MCF 10A (cell line): Measurements from ENCODE around the gene LRRC7. TPM values are rescaled to one million over a fixed set of nuclear protein-coding genes. Genes with fewer than 3 reads are reported as not detected.

Experiments
- BruUV-seq: library from RNA; stranded (reverse); fragments of 400-500 nt; replicated peaks from 2 replicates; lab custom pipeline; 2021; lab: Mats Ljungman, UMichigan
- CTCF ChIA-PET: fragments of 300-600 bp; sonication (Branson Sonifier 250); formaldehyde crosslinking; extraction: SDS; loops from one replicate; lab custom pipeline; 2021; ENCODE audit warnings: antibody characterized with exemption, inconsistent platforms; lab: Yijun Ruan, JAX
- POLR2A ChIA-PET: fragments of 300-600, 350-650 bp; sonication (Branson Sonifier 250); formaldehyde crosslinking; extraction: SDS; loops from one replicate; lab custom pipeline; 2020; ENCODE audit warnings: antibody characterized with exemption, inconsistent platforms; lab: Yijun Ruan, JAX
- DNase-seq: peaks from one replicate; pipeline ENCODE4 v3.0.0-alpha.2; 2018; ENCODE audit not compliant: unreplicated experiment
- H3K27ac Mint-ChIP-seq: one replicate; pipeline ENCODE4 v1.8.0; 2022; ENCODE audit warnings: mild to moderate bottlenecking, low read depth, mixed read lengths; ENCODE audit not compliant: unreplicated experiment
- H3K27me3 Mint-ChIP-seq: one replicate; pipeline ENCODE4 v1.8.0; 2022; ENCODE audit warnings: mixed read lengths; ENCODE audit not compliant: insufficient read depth, unreplicated experiment
- H3K36me3 Mint-ChIP-seq: one replicate; pipeline ENCODE4 v1.8.0; 2022; ENCODE audit warnings: mild to moderate bottlenecking, moderate library complexity, mixed read lengths; ENCODE audit not compliant: insufficient read depth, unreplicated experiment
- H3K4me1 Mint-ChIP-seq: one replicate; pipeline ENCODE4 v1.8.0; 2022; ENCODE audit warnings: mixed read lengths; ENCODE audit not compliant: insufficient read depth, unreplicated experiment
- H3K4me3 Mint-ChIP-seq: one replicate; pipeline ENCODE4 v1.8.0; 2022; ENCODE audit warnings: mild to moderate bottlenecking, moderate library complexity, mixed read lengths; ENCODE audit not compliant: unreplicated experiment
- H3K9me3 Mint-ChIP-seq: one replicate; pipeline ENCODE4 v1.8.0; 2022; ENCODE audit warnings: mixed read lengths; ENCODE audit not compliant: unreplicated experiment
- CTCF ChIP-seq: fragments of 200-600 bp; IDR thresholded peaks from one replicate; pipeline ENCODE4 v1.8.0; 2022; ENCODE audit warnings: antibody characterized with exemption, mild to moderate bottlenecking; ENCODE audit not compliant: unreplicated experiment
- intact Hi-C: fragments of 100-400 bp; cut with micrococcal nuclease; formaldehyde crosslinking; loops from 2 replicates; pipeline ENCODE4 v1.14.1; 2022
- total RNA-seq: library from RNA; stranded (reverse); gene quantifications from 2 replicates; pipeline ENCODE4 v1.2.3, GENCODE V29; 2022

Gene LRRC7
- total RNA-seq, 1 experiment from 2014 or later, result not detected

GRCh38 chr1:70063861-70064260, 496.1 kb downstream of the LRRC7 start:
- H3K9me3 Mint-ChIP-seq, result no peaks in the 10 kb centered on the region
- peaks cover 98% of the 10 kb centered on the region for H3K27me3 Mint-ChIP-seq
- DNase-seq, result no peak
- H3K4me3 Mint-ChIP-seq, result no peak overlapping the region
- H3K27ac Mint-ChIP-seq, result no peak overlapping the region
- POLR2A ChIA-PET, result no interaction called here
- H3K4me1 Mint-ChIP-seq, result no peaks in the 10 kb centered on the region
- TF ChIP-seq CTCF, result no peak
- no TSS peak for BruUV-seq
- H3K36me3 Mint-ChIP-seq, result no peaks in the 10 kb centered on the region
- intact Hi-C loops, result no loop called here
- CTCF ChIA-PET, result interaction anchor here (0.9 to 1.1 kb wide), 2 partner anchors 21 to 77 kb away, joined by 3 to 4 read pairs; no protein-coding TSS in a partner anchor

- Mint-ChIP-seq H3K9me3 (no peaks in the 10 kb centered on the region), H3K36me3 (no peaks in the 10 kb centered on the region), H3K4me3 (no peak overlapping the region), H3K27me3 (peaks cover 93% of the 10 kb centered on the region), H3K27ac (no peak overlapping the region), H3K4me1 (no peaks in the 10 kb centered on the region)
- no TSS peak for BruUV-seq
- no peak for TF ChIP-seq CTCF
- CTCF ChIA-PET, result no interaction called here
- intact Hi-C loops, result no loop called here
- no peak for DNase-seq
- POLR2A ChIA-PET, result no interaction called here
These were observed 499.0 kb downstream of the LRRC7 start for GRCh38 chr1:70066711-70067110.

- Mint-ChIP-seq H3K4me3 (no peak overlapping the region), H3K9me3 (no peaks in the 10 kb centered on the region), H3K36me3 (no peaks in the 10 kb centered on the region), H3K4me1 (no peaks in the 10 kb centered on the region), H3K27me3 (peaks cover 95% of the 10 kb centered on the region), H3K27ac (no peak overlapping the region)
- ChIA-PET POLR2A (no interaction called here), CTCF (no interaction called here)
- TF ChIP-seq CTCF, result no peak
- BruUV-seq, result no TSS peak
- DNase-seq, result peak; percentile 7
- intact Hi-C loops, result no loop called here
These were observed 503.9 kb downstream of the LRRC7 start for GRCh38 chr1:70071601-70072000.

- intact Hi-C loops, result no loop called here
- H3K9me3 Mint-ChIP-seq, result no peaks in the 10 kb centered on the region
- H3K4me3 Mint-ChIP-seq, result no peak overlapping the region
- DNase-seq, result no peak
- ChIA-PET CTCF (interaction anchor here (1.2 kb wide), 1 partner anchor 61 kb away, joined by 3 read pairs; no protein-coding TSS in a partner anchor), POLR2A (interaction anchor here (0.7 kb wide), 1 partner anchor 179 kb away, joined by 3 read pairs; no protein-coding TSS in a partner anchor)
- no peaks in the 10 kb centered on the region for H3K36me3 Mint-ChIP-seq
- H3K27ac Mint-ChIP-seq, result no peak overlapping the region
- H3K4me1 Mint-ChIP-seq, result no peaks in the 10 kb centered on the region
- H3K27me3 Mint-ChIP-seq, result peaks cover 95% of the 10 kb centered on the region
- no peak for TF ChIP-seq CTCF
- no TSS peak for BruUV-seq
These were observed 504.6 kb downstream of the LRRC7 start for GRCh38 chr1:70072231-70072751.
